ENCODE measurements around the gene OR4D2.

GRCh38 chr17:58150394-58150793, 16.4 kb upstream of the OR4D2 start:
- TF ChIP-seq POLR2A (IDR thresholded peaks at IDR 0.05) (no peak), CTCF (IDR thresholded peaks at IDR 0.05) (no peak)
